GM12801 (cell line): Measurements from ENCODE around the gene COL18A1.

ENCODE experiments used
- CTCF ChIP-seq: IDR thresholded peaks from one replicate; pipeline ENCODE4 v1.5.1; 2011; ENCODE audit warnings: control low read depth; ENCODE audit not compliant: insufficient read length; ENCODE audit errors: extremely low read depth

Gene COL18A1

GRCh38 chr21:45378258-45378966 is 26.6 kb upstream of the COL18A1 start:
- TF ChIP-seq CTCF = no peak

GRCh38 chr21:45379171-45379900 is 25.6 kb upstream of the COL18A1 start:
- no peak for TF ChIP-seq CTCF

- TF ChIP-seq CTCF = no peak
These were observed 25.0 kb upstream of the COL18A1 start for GRCh38 chr21:45379901-45380330.

- TF ChIP-seq CTCF = no peak
These were observed 24.4 kb upstream of the COL18A1 start for GRCh38 chr21:45380566-45380965.

- TF ChIP-seq CTCF = no peak
These were observed 23.8 kb upstream of the COL18A1 start for GRCh38 chr21:45381036-45381787.

- TF ChIP-seq CTCF = no peak
These were observed 22.9 kb upstream of the COL18A1 start for GRCh38 chr21:45381865-45382696.

- no peak for TF ChIP-seq CTCF
These were observed 22.3 kb upstream of the COL18A1 start for GRCh38 chr21:45382697-45382997.
